Stomach (tissue), 9 donors: ENCODE results near the gene AGFG1. TPM values are rescaled to one million over a fixed set of nuclear protein-coding genes. Genes with fewer than 3 reads are reported as not detected.
"Not testable (repeated sequence)": the region's sequence is repeated elsewhere in the genome, so short reads cannot be mapped to it uniquely, and the experiment has no call there.

Experiments used
- DNase-seq, 2 donors: peaks; one replicate each; pipeline versions ENCODE4 v3.0.0 to v3.0.0-alpha.2; 2013 to 2019
- H3K27ac ChIP-seq, 5 donors: fragments of 200-600 bp in 4 of 5; sonication (generic) in 4 of 5; one replicate each; pipeline ENCODE4 v1.5.1; 2013 to 2019; ENCODE audit warnings: mild to moderate bottlenecking in 1 of 5, moderate library complexity in 1 of 5
- H3K27me3 ChIP-seq, 3 donors: fragments of 200-600 bp; sonication (generic); one replicate each; pipeline ENCODE4 v1.5.1; 2017 to 2019; ENCODE audit warnings: mixed run types in 1 of 3
- H3K36me3 ChIP-seq, 4 donors: fragments of 200-600 bp; sonication (generic); 1 replicate in 3 of 4; 2 replicates in 1 of 4; pipeline ENCODE4 v1.5.1; 2016 to 2019
- H3K4me1 ChIP-seq, 4 donors: fragments of 200-600 bp; sonication (generic); one replicate each; pipeline ENCODE4 v1.5.1; 2016 to 2019
- H3K4me3 ChIP-seq, 4 donors: fragments of 200-600 bp; sonication (generic) in 3 of 4; one replicate each; pipeline ENCODE4 v1.5.1; 2016 to 2019; ENCODE audit warnings: mild to moderate bottlenecking in 1 of 4
- H3K9me3 ChIP-seq, 4 donors: fragments of 200-600 bp; sonication (generic); one replicate each; pipeline ENCODE4 v1.5.1; 2016 to 2019
- CTCF ChIP-seq, 7 experiments: fragments of 450-650 bp in 4 of 7; fragments of 200-600 bp in 3 of 7; sonication (generic) in 3 of 7; IDR thresholded peaks; one replicate each; pipeline ENCODE4 v1.5.1; 2016 to 2019; ENCODE audit warnings: antibody characterized with exemption in 7 of 7, control low read depth in 2 of 7, mild to moderate bottlenecking in 1 of 7
- EP300 ChIP-seq: sonication (generic); formaldehyde crosslinking; IDR thresholded peaks from one replicate; pipeline ENCODE4 v1.6.1; 2017; ENCODE audit warnings: antibody characterized with exemption
- POLR2A ChIP-seq, 4 donors: fragments of 450-650 bp; IDR thresholded peaks; one replicate each; pipeline ENCODE4 v1.6.1; 2016; ENCODE audit warnings: antibody characterized with exemption in 4 of 4, control low read depth in 2 of 4, mild to moderate bottlenecking in 1 of 4, moderate library complexity in 1 of 4
- POLR2AphosphoS5 ChIP-seq, 3 donors: sonication (generic); formaldehyde crosslinking; IDR thresholded peaks; one replicate each; pipeline ENCODE4 v1.6.1; 2016; ENCODE audit warnings: antibody characterized with exemption in 3 of 3
- WGBS, 5 donors: extraction: QIAGEN DNeasy Blood & Tissue Kit in 3 of 5; methylation state at CpG; one replicate each; pipeline versions ENCODE4 v1.1.5 to v1.1.7; 2013 to 2018; 5-methylcytosine and 5-hydroxymethylcytosine counted together
- intact Hi-C: fragments of 100-400 bp; cut with DNase I; formaldehyde crosslinking; loops from one replicate; pipeline ENCODE4 v1.15.1; 2023; ENCODE audit warnings: low total_unique reads
- polyA plus RNA-seq, 3 donors: library from polyadenylated mRNA; stranded (reverse); fragments of 200-250 nt; gene quantifications; one replicate each; pipeline ENCODE4 v1.2.3, GENCODE V29; 2013
- total RNA-seq, 5 donors: library from RNA; depleted of rRNA; stranded (reverse); fragments of >200 nt; gene quantifications; one replicate each; pipeline versions ENCODE4 v1.1.0 to v1.2.3, GENCODE V29; 2014 to 2016
- donor health status: healthy with polysubstance abuse.
- donor health status: Bipolar disorder and iron deficiency.
- donor health status: healthy.

The AGFG1 gene
- total and polyA plus RNA-seq, 8 donors = 16.1 to 119 (median 35.7) TPM

DNA sequence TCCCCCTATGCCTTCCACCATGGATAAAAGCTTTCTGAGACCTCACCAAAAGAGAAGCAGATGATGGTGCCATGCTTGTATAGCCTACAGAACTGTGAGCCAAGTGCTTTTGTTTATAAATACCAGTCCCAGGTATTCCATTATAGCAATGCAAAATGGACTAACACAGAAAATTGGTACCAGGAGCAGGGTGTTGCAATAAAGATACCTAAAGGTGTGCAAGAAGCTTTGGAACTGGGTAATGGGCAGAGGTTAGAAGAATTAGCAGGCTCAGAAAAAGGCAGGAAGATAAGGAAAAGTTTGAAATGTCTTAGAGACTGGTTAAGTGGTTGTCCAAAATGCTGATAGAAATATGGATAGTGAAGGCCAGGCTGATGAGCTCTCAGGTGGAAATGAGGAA is 110.4 kb downstream of the AGFG1 start:
- TF ChIP-seq POLR2A (IDR thresholded peaks at IDR 0.05) = no peak
- Histone ChIP-seq H3K27ac (no peak overlapping the region), H3K4me3 (no peak overlapping the region), H3K4me1 (no peaks in the 10 kb centered on the region), H3K9me3 (peaks cover 0 to 18% (median 13%) of the 10 kb centered on the region in 4 donors), H3K36me3 (no peaks in the 10 kb centered on the region), H3K27me3 (no peaks in the 10 kb centered on the region)
- intact Hi-C loops = no loop called here
- DNase-seq = no peak

- WGBS, 5 donors = 70 to 89% (median 76%) methylated on average over 1 of the region's 1 CpG
- Histone ChIP-seq H3K4me3 (no peak overlapping the region), H3K9me3 (peaks cover 0 to 10% (median 4%) of the 10 kb centered on the region in 4 donors), H3K4me1 (no peaks in the 10 kb centered on the region), H3K36me3 (no peaks in the 10 kb centered on the region), H3K27ac (no peak overlapping the region), H3K27me3 (no peaks in the 10 kb centered on the region)
- no peak for TF ChIP-seq CTCF (IDR thresholded peaks at IDR 0.05)
- TF ChIP-seq EP300 = no peak
- TF ChIP-seq POLR2AphosphoS5 (IDR thresholded peaks at IDR 0.05) = no peak
- TF ChIP-seq POLR2A (IDR thresholded peaks at IDR 0.05) = no peak
- DNase-seq = no peak
- intact Hi-C loops = no loop called here
These were observed 120.9 kb downstream of the AGFG1 start for GRCh38 chr2:227592694-227593387.

DNA sequence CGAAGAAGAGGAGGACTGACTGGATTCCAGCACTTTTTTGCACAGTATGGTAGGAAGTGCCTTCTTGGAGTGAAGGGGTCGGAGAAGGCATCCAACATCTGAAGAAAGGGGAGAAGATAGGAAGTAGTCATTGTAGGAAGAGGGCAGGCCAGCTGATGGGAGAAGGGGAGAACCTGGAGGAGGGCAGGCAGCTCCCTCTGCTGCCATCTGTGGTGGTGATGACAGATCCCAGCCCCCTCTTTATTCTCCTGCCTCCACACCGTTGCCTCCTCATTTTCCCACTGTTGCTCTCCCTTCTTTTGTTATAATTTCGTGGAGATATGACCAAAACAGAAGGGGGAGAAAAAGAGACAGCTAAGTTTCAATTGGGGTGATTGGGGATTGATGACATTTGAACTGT is 123.8 kb downstream of the AGFG1 start:
- H3K27me3 ChIP-seq = peaks cover 0 to 9% (median 0%) of the 10 kb centered on the region in 3 donors
- 43 to 71% (median 52%) methylated on average over 4 of the region's 4 CpGs for WGBS, 5 donors
- intact Hi-C loops = no loop called here

DNA sequence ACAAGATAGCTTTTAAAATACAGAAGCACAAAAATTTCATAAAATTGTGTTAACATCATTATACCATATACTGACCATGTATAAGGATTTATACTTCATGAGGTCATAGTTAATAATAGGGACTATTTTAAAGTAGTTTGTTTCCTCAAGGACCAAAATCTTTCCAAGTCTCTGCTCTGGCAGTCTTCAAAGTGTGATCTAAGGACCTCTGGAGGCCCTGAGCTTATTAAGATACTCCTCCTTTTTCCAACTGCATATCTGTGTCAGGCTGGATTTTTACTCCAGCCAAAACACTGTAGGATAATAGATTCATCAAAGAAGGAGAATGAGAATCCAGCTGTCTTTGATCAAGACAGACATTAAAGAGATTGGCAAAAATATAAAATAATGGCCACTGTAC is 125.1 kb downstream of the AGFG1 start:
- Histone ChIP-seq H3K36me3 (no peaks in the 10 kb centered on the region), H3K9me3 (no peaks in the 10 kb centered on the region), H3K27ac (no peak overlapping the region), H3K4me1 (no peaks in the 10 kb centered on the region), H3K4me3 (no peak overlapping the region), H3K27me3 (peaks cover 0 to 9% (median 0%) of the 10 kb centered on the region in 3 donors)
- intact Hi-C loops = no loop called here
- TF ChIP-seq POLR2A (IDR thresholded peaks at IDR 0.05) = no peak
- no peak for TF ChIP-seq POLR2AphosphoS5 (IDR thresholded peaks at IDR 0.05)
- TF ChIP-seq EP300 = no peak
- no peak for TF ChIP-seq CTCF (IDR thresholded peaks at IDR 0.05)
- DNase-seq = peak in 1 of 2 donors; percentile 67

More for the DNA sequence above, 123.8 kb downstream of the AGFG1 start:
- H3K9me3 ChIP-seq = no peaks in the 10 kb centered on the region
- no peak for DNase-seq
- H3K4me3 ChIP-seq = no peak overlapping the region
- TF ChIP-seq EP300 = no peak
- TF ChIP-seq POLR2AphosphoS5 (IDR thresholded peaks at IDR 0.05) = no peak
- TF ChIP-seq CTCF (IDR thresholded peaks at IDR 0.05) = no peak
- no peak for TF ChIP-seq POLR2A (IDR thresholded peaks at IDR 0.05)
- H3K27ac ChIP-seq = no peak overlapping the region
- no peaks in the 10 kb centered on the region for H3K36me3 ChIP-seq
- no peaks in the 10 kb centered on the region for H3K4me1 ChIP-seq

- H3K27ac ChIP-seq = no peak overlapping the region
- H3K9me3 ChIP-seq = no peaks in the 10 kb centered on the region
- 40 to 77% (median 60%) methylated on average over 4 of the region's 4 CpGs for WGBS, 5 donors
- intact Hi-C loops = no loop called here
- peaks cover 0 to 9% (median 0%) of the 10 kb centered on the region in 3 donors for H3K27me3 ChIP-seq
- no peak for TF ChIP-seq POLR2AphosphoS5 (IDR thresholded peaks at IDR 0.05)
- TF ChIP-seq POLR2A (IDR thresholded peaks at IDR 0.05) = no peak
- no peak for TF ChIP-seq EP300
- no peak for TF ChIP-seq CTCF (IDR thresholded peaks at IDR 0.05)
- DNase-seq = peak in 1 of 2 donors; percentile 51
- no peak overlapping the region for H3K4me3 ChIP-seq
- H3K4me1 ChIP-seq = no peaks in the 10 kb centered on the region
- H3K36me3 ChIP-seq = no peaks in the 10 kb centered on the region
These were observed 126.0 kb downstream of the AGFG1 start for GRCh38 chr2:227597998-227598397.

GRCh38 chr2:227598835-227599503 is 127.0 kb downstream of the AGFG1 start, which contains the start of gene SCYGR2:
Gene SCYGR2 (plus strand): TSS chr2:227598893. CDS start chr2:227598893, 0 bp downstream.
- intact Hi-C loops, H3K27me3 ChIP-seq, DNase-seq, H3K9me3 ChIP-seq, H3K4me3 ChIP-seq, H3K36me3 ChIP-seq, H3K4me1 ChIP-seq, H3K27ac ChIP-seq: not testable (repeated sequence)
- 70 to 79% (median 74%) methylated on average over 9 to 16 of the region's 16 CpGs for WGBS, 5 donors
